ENCODE measurements around the gene SCN3B.

GRCh38 chr11:123608945-123609344, 45.5 kb downstream of the SCN3B start:
- TF ChIP-seq POLR2AphosphoS5 (IDR thresholded peaks at IDR 0.05; ENCODE audit: low read depth, low read length) (no peak), TAF1 (IDR thresholded peaks at IDR 0.05; ENCODE audit: low read depth, low read length) (no peak), POLR2A (IDR thresholded peaks at IDR 0.05; ENCODE audit: low read depth, low read length) (no peak), PAX5 (IDR thresholded peaks at IDR 0.05; ENCODE audit: insufficient read depth, low read length, severe bottlenecking) (no peak)
